ENCODE results near the gene DLGAP1.

GRCh38 chr18:3931542-3932112 is 523.5 kb downstream of the DLGAP1 start:
- TF ChIP-seq IRX3 (CRISPR knock-in tag; IDR thresholded peaks at IDR 0.05; ENCODE audit: borderline replicate concordance, low read depth) (no peak), NBN (conservative IDR thresholded peaks at IDR 0.05) (no peak), CBFB (CRISPR knock-in tag; IDR thresholded peaks at IDR 0.05) (no peak), SETDB1 (CRISPR knock-in tag; IDR thresholded peaks at IDR 0.05; ENCODE audit: borderline replicate concordance) (no peak), ZNF615 (CRISPR knock-in tag; IDR thresholded peaks at IDR 0.05; ENCODE audit: borderline replicate concordance) (no peak), POLR2A (IDR thresholded peaks at IDR 0.05; ENCODE audit: insufficient read depth in 1 of 2, low read depth in 2 of 2, low read length in 2 of 2) (no peak)

Data from HepG2 (cell line).